GM23338 (cell line): ENCODE measurements around the gene WNK2. TPM values are rescaled to one million over a fixed set of nuclear protein-coding genes. Genes with fewer than 3 reads are reported as not detected.

Experiments used
- ATAC-seq: fragments of 200-7000 bp; cut with Tn5 transposase; 3 replicates; pipeline ENCODE4 v1.9.1; 2020
- DNase-seq: peaks from one replicate; pipeline ENCODE4 v3.0.0-alpha.2; 2015; ENCODE audit warnings: low spot score
- H2AFZ ChIP-seq: fragments of 200-600 bp; sonication (generic); 2 replicates; pipeline ENCODE4 v1.8.0; 2016; ENCODE audit warnings: antibody characterized with exemption, mild to moderate bottlenecking, moderate library complexity
- H3F3A ChIP-seq: fragments of 200-600 bp; sonication (generic); replicated peaks from 2 replicates; pipeline ENCODE4 v1.8.0; 2017; ENCODE audit warnings: antibody characterized with exemption, mixed run types, low read depth
- H3K27ac ChIP-seq: fragments of 200-600 bp; sonication (generic); 2 replicates; pipeline ENCODE4 v1.6.1; 2016; ENCODE audit warnings: low read depth
- H3K27me3 ChIP-seq: fragments of 200-600 bp; sonication (generic); 2 replicates; pipeline ENCODE4 v1.8.0; 2016; ENCODE audit warnings: mild to moderate bottlenecking, mixed run types, moderate library complexity; ENCODE audit not compliant: insufficient read depth
- H3K36me3 ChIP-seq: fragments of 200-600 bp; sonication (generic); 2 replicates; pipeline ENCODE4 v1.8.0; 2016; ENCODE audit warnings: mild to moderate bottlenecking; ENCODE audit not compliant: insufficient read depth
- H3K4me1 ChIP-seq: fragments of 200-600 bp; sonication (generic); 2 replicates; pipeline ENCODE4 v1.8.0; 2016; ENCODE audit warnings: mild to moderate bottlenecking, moderate library complexity; ENCODE audit not compliant: insufficient read depth
- H3K4me2 ChIP-seq: fragments of 200-600 bp; sonication (generic); 2 replicates; pipeline ENCODE4 v1.7.1; 2017; ENCODE audit warnings: mixed run types
- H3K4me3 ChIP-seq: fragments of 200-600 bp; sonication (generic); 2 replicates; pipeline ENCODE4 v1.6.1; 2016; ENCODE audit warnings: mixed run types
- H3K79me2 ChIP-seq: fragments of 200-600 bp; sonication (generic); replicated peaks from 2 replicates; pipeline ENCODE4 v1.8.0; 2017; ENCODE audit warnings: mild to moderate bottlenecking; ENCODE audit not compliant: insufficient read depth
- H3K9me2 ChIP-seq: fragments of 200-600 bp; sonication (generic); 2 replicates; pipeline ENCODE4 v1.8.0; 2017; ENCODE audit not compliant: insufficient read depth
- H4K20me1 ChIP-seq: fragments of 200-600 bp; sonication (generic); replicated peaks from 2 replicates; pipeline ENCODE4 v1.8.0; 2017; ENCODE audit warnings: mild to moderate bottlenecking; ENCODE audit not compliant: insufficient read depth
- H3K27ac Mint-ChIP-seq: 2 replicates; pipeline ENCODE4 v1.8.0; 2020; ENCODE audit warnings: inconsistent platforms, mild to moderate bottlenecking, moderate library complexity, mixed read lengths
- H3K27me3 Mint-ChIP-seq: 3 replicates; pipeline ENCODE4 v1.8.0; 2022; ENCODE audit warnings: low read depth, mild to moderate bottlenecking, moderate library complexity, mixed read lengths, inconsistent platforms; ENCODE audit not compliant: insufficient read depth, poor library complexity
- H3K36me3 Mint-ChIP-seq: 3 replicates; pipeline ENCODE4 v1.8.0; 2021; ENCODE audit warnings: low read depth, mild to moderate bottlenecking, inconsistent platforms, moderate library complexity, mixed read lengths
- H3K4me1 Mint-ChIP-seq: 3 replicates; pipeline ENCODE4 v1.8.0; 2020; ENCODE audit warnings: mild to moderate bottlenecking, inconsistent platforms, mixed read lengths
- H3K4me3 Mint-ChIP-seq: 3 replicates; pipeline ENCODE4 v1.8.0; 2021; ENCODE audit warnings: moderate library complexity, mild to moderate bottlenecking, inconsistent platforms, mixed read lengths
- H3K9me3 Mint-ChIP-seq: 3 replicates; pipeline ENCODE4 v1.8.0; 2020; ENCODE audit warnings: moderate library complexity, mild to moderate bottlenecking, inconsistent platforms, mixed read lengths
- CREB1 ChIP-seq: fragments of 250-450 bp; sonication (Bioruptor Pico); IDR thresholded peaks from 2 replicates; pipeline ENCODE4 v1.5.0; 2020; ENCODE audit warnings: low read depth, mild to moderate bottlenecking, moderate library complexity
- ETS1 ChIP-seq: IDR thresholded peaks from 2 replicates; pipeline ENCODE4 v1.6.1; 2016; ENCODE audit warnings: antibody characterized with exemption
- EZH2 ChIP-seq: fragments of 200-600 bp; sonication (generic); IDR thresholded peaks from one replicate; pipeline ENCODE4 v1.8.0; 2017; ENCODE audit warnings: antibody characterized with exemption, mild to moderate bottlenecking, low read depth; ENCODE audit not compliant: unreplicated experiment
- EZH2phosphoT487 ChIP-seq: fragments of 200-600 bp; sonication (generic); IDR thresholded peaks from one replicate; pipeline ENCODE4 v1.8.1; 2018; ENCODE audit warnings: antibody characterized with exemption; ENCODE audit not compliant: unreplicated experiment
- NANOG ChIP-seq: IDR thresholded peaks from 2 replicates; pipeline ENCODE4 v1.6.1; 2016; ENCODE audit warnings: antibody characterized with exemption, borderline replicate concordance
- POLR2AphosphoS5 ChIP-seq: IDR thresholded peaks from 2 replicates; pipeline ENCODE4 v1.6.1; 2016; ENCODE audit warnings: antibody characterized with exemption, low read depth
- STAT1 ChIP-seq: IDR thresholded peaks from one replicate; pipeline ENCODE4 v1.6.1; 2016; ENCODE audit warnings: antibody characterized with exemption; ENCODE audit not compliant: unreplicated experiment
- ZNF114 ChIP-seq: fragments of 250-450 bp; sonication (Bioruptor Pico); IDR thresholded peaks from 2 replicates; pipeline ENCODE4 v1.5.0; 2020; ENCODE audit warnings: mild to moderate bottlenecking, moderate library complexity
- ZNF331 ChIP-seq: fragments of 250-450 bp; sonication (Bioruptor Pico); IDR thresholded peaks from 2 replicates; pipeline ENCODE4 v1.5.0; 2020; ENCODE audit warnings: low read depth, mild to moderate bottlenecking, moderate library complexity
- polyA plus RNA-seq: library from polyadenylated mRNA; unstranded; fragments of >200 nt; fragmentation: Nextera tagmentation; extraction: Ambion mirVana; gene quantifications from 2 replicates; pipeline ENCODE4 v1.2.1, GENCODE V29; 2016
- total RNA-seq: library from RNA; depleted of rRNA; stranded (reverse); fragments of >200 nt; shearing (Covaris generic); gene quantifications from 2 replicates; pipeline ENCODE4 v1.2.3, GENCODE V29; 2014
- TF ChIP-seq, protein P1 (sequence below): fragments of 250-450 bp; sonication (Bioruptor Pico); IDR thresholded peaks from 2 replicates; pipeline ENCODE4 v1.5.0; 2020; ENCODE audit warnings: mild to moderate bottlenecking, moderate library complexity

The WNK2 gene
- total and polyA plus RNA-seq, 2 experiments from 2014 or later = 56.4 to 102 TPM

- no peaks in the 10 kb centered on the region for H3K27me3 Mint-ChIP-seq
- Histone ChIP-seq H3K9me2 (no peaks in the 10 kb centered on the region), H2AFZ (no peak overlapping the region), H3K27me3 (no peaks in the 10 kb centered on the region), H3K79me2 (no peaks in the 10 kb centered on the region), H3K36me3 (no peaks in the 10 kb centered on the region; the same call in 1 of the 2 replicates), H4K20me1 (no peaks in the 10 kb centered on the region), H3K4me2 (no peak overlapping the region), H3F3A (no peaks in the 10 kb centered on the region), H3K4me1 (no peaks in the 10 kb centered on the region), H3K27ac (no peak overlapping the region), H3K4me3 (no peak overlapping the region)
- ATAC-seq (no peak), DNase-seq (no peak)
- TF ChIP-seq NANOG = no peak
- TF ChIP-seq POLR2AphosphoS5 = no peak
- TF ChIP-seq, protein P1, sequence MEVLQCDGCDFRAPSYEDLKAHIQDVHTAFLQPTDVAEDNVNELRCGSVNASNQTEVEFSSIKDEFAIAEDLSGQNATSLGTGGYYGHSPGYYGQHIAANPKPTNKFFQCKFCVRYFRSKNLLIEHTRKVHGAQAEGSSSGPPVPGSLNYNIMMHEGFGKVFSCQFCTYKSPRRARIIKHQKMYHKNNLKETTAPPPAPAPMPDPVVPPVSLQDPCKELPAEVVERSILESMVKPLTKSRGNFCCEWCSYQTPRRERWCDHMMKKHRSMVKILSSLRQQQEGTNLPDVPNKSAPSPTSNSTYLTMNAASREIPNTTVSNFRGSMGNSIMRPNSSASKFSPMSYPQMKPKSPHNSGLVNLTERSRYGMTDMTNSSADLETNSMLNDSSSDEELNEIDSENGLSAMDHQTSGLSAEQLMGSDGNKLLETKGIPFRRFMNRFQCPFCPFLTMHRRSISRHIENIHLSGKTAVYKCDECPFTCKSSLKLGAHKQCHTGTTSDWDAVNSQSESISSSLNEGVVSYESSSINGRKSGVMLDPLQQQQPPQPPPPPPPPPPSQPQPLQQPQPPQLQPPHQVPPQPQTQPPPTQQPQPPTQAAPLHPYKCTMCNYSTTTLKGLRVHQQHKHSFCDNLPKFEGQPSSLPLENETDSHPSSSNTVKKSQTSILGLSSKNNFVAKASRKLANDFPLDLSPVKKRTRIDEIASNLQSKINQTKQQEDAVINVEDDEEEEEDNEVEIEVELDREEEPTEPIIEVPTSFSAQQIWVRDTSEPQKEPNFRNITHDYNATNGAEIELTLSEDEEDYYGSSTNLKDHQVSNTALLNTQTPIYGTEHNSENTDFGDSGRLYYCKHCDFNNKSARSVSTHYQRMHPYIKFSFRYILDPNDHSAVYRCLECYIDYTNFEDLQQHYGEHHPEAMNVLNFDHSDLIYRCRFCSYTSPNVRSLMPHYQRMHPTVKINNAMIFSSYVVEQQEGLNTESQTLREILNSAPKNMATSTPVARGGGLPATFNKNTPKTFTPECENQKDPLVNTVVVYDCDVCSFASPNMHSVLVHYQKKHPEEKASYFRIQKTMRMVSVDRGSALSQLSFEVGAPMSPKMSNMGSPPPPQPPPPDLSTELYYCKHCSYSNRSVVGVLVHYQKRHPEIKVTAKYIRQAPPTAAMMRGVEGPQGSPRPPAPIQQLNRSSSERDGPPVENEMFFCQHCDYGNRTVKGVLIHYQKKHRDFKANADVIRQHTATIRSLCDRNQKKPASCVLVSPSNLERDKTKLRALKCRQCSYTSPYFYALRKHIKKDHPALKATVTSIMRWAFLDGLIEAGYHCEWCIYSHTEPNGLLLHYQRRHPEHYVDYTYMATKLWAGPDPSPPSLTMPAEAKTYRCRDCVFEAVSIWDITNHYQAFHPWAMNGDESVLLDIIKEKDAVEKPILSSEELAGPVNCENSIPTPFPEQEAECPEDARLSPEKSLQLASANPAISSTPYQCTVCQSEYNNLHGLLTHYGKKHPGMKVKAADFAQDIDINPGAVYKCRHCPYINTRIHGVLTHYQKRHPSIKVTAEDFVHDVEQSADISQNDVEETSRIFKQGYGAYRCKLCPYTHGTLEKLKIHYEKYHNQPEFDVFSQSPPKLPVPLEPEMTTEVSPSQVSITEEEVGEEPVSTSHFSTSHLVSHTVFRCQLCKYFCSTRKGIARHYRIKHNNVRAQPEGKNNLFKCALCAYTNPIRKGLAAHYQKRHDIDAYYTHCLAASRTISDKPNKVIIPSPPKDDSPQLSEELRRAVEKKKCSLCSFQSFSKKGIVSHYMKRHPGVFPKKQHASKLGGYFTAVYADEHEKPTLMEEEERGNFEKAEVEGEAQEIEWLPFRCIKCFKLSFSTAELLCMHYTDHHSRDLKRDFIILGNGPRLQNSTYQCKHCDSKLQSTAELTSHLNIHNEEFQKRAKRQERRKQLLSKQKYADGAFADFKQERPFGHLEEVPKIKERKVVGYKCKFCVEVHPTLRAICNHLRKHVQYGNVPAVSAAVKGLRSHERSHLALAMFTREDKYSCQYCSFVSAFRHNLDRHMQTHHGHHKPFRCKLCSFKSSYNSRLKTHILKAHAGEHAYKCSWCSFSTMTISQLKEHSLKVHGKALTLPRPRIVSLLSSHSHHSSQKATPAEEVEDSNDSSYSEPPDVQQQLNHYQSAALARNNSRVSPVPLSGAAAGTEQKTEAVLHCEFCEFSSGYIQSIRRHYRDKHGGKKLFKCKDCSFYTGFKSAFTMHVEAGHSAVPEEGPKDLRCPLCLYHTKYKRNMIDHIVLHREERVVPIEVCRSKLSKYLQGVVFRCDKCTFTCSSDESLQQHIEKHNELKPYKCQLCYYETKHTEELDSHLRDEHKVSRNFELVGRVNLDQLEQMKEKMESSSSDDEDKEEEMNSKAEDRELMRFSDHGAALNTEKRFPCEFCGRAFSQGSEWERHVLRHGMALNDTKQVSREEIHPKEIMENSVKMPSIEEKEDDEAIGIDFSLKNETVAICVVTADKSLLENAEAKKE (CRISPR knock-in tag) = no peak
- no peak for TF ChIP-seq EZH2
- TF ChIP-seq CREB1 (CRISPR knock-in tag) = no peak
- no peaks in the 10 kb centered on the region; the same call in 2 of the 3 replicates for H3K9me3 Mint-ChIP-seq
- peaks cover 2% of the 10 kb centered on the region; the same call in 1 of the 3 replicates for H3K36me3 Mint-ChIP-seq
- H3K4me3 Mint-ChIP-seq = no peak overlapping the region
- no peak overlapping the region for H3K27ac Mint-ChIP-seq
- H3K4me1 Mint-ChIP-seq = peaks cover 5% of the 10 kb centered on the region; the same call in 2 of the 3 replicates
These were observed 94.2 kb downstream of the WNK2 start for GRCh38 chr9:93278144-93278543.

DNA sequence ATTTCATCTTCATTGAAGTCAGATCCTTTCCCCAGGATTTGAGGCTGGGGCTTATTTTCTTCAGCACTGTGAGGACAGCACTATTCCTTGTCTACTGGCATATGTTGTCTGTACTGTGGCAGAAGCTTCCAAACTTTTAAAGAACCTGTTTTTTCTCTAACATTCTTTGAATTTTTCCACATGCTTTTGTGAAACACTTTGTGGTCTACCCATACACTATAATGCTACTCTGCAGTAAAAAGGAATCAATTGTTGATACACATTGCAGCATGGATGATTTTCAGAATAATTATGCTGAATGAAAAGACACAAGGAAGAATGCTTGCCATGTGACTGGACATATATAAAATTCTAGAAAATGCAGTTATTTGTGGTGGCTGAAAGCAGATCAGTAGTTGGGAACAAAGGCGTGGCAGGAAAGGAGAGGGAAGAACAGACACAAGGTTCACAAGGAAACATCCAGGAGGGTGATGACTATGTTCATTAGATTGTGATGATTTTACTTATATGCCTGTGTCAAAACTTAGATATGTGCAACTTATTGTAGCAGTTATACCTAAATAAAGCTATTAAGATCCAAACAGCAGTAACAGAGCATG, 96.8 kb downstream of the WNK2 start:
- Mint-ChIP-seq H3K4me3 (no peak overlapping the region), H3K4me1 (peaks cover 5% of the 10 kb centered on the region; the same call in 2 of the 3 replicates), H3K36me3 (peaks cover 2% of the 10 kb centered on the region; the same call in 2 of the 3 replicates), H3K27ac (no peak overlapping the region), H3K27me3 (no peaks in the 10 kb centered on the region), H3K9me3 (no peaks in the 10 kb centered on the region)
- Histone ChIP-seq H3F3A (no peaks in the 10 kb centered on the region), H3K27ac (no peak overlapping the region), H3K4me3 (no peak overlapping the region), H3K9me2 (no peaks in the 10 kb centered on the region), H3K36me3 (no peaks in the 10 kb centered on the region; the same call in 1 of the 2 replicates), H3K27me3 (no peaks in the 10 kb centered on the region), H3K4me2 (no peak overlapping the region), H2AFZ (no peak overlapping the region), H3K79me2 (no peaks in the 10 kb centered on the region), H4K20me1 (no peaks in the 10 kb centered on the region), H3K4me1 (no peaks in the 10 kb centered on the region)
- TF ChIP-seq STAT1 = no peak
- TF ChIP-seq NANOG = no peak
- no peak for TF ChIP-seq ETS1
- no peak for TF ChIP-seq EZH2phosphoT487
- TF ChIP-seq ZNF114 (CRISPR knock-in tag) = no peak
- TF ChIP-seq ZNF331 = no peak
- no peak for TF ChIP-seq CREB1 (CRISPR knock-in tag)
- DNase-seq (no peak), ATAC-seq (no peak)
